Upper lobe of right lung (tissue), 1 donor: ENCODE data around the gene FASTKD2. TPM values are rescaled to one million over a fixed set of nuclear protein-coding genes. Genes with fewer than 3 reads are reported as not detected.
A peak's percentile ranks its signal among the peaks of the same experiment; 100 is the strongest.

Experiments used
- ATAC-seq: fragments of 200-7000 bp; cut with Tn5 transposase; one replicate; pipeline ENCODE4 v1.9.1; 2020; ENCODE audit warnings: mild to moderate bottlenecking, moderate library complexity
- DNase-seq: peaks from one replicate; pipeline ENCODE4 v3.0.0-alpha.2; 2020
- H3K27ac ChIP-seq: fragments of 200-600 bp; one replicate; pipeline ENCODE4 v1.8.0; 2022
- H3K27me3 ChIP-seq: fragments of 200-600 bp; one replicate; pipeline ENCODE4 v1.8.0; 2022; ENCODE audit warnings: mild to moderate bottlenecking
- H3K36me3 ChIP-seq: fragments of 200-600 bp; one replicate; pipeline ENCODE4 v1.8.0; 2022
- H3K4me1 ChIP-seq: fragments of 200-600 bp; one replicate; pipeline ENCODE4 v1.8.0; 2022
- H3K4me3 ChIP-seq: fragments of 200-600 bp; one replicate; pipeline ENCODE4 v1.8.0; 2022; ENCODE audit warnings: mild to moderate bottlenecking
- H3K9me3 ChIP-seq: fragments of 200-600 bp; one replicate; pipeline ENCODE4 v1.8.0; 2022
- CTCF ChIP-seq: fragments of 200-600 bp; IDR thresholded peaks from one replicate; pipeline ENCODE4 v1.8.0; 2022; ENCODE audit warnings: antibody characterized with exemption
- intact Hi-C: fragments of 100-400 bp; cut with DNase I; formaldehyde crosslinking; loops from one replicate; pipeline ENCODE4 v1.11.0; 2022
- total RNA-seq: library from RNA; stranded (reverse); fragmentation: NEBNext Ultra II Directional; extraction: Animal tissue kit (Norgen Biotek cat#: 25700); gene quantifications from one replicate; pipeline ENCODE4 v1.2.1, GENCODE V29; 2021
- donor health status: DM: no; HTN: yes; CAD: no; lungs with severe emphysema.

FASTKD2 gene
- total RNA-seq, 1 donor from 2014 or later = 19.7 TPM

GRCh38 chr2:206740800-206741199 is 24.6 kb upstream of the FASTKD2 start:
- DNase-seq (no peak), ATAC-seq (no peak)
- Histone ChIP-seq H3K9me3 (no peaks in the 10 kb centered on the region), H3K27ac (no peak overlapping the region), H3K4me3 (no peak overlapping the region), H3K36me3 (no peaks in the 10 kb centered on the region), H3K4me1 (no peaks in the 10 kb centered on the region), H3K27me3 (no peaks in the 10 kb centered on the region)
- intact Hi-C loops = no loop called here
- no peak for TF ChIP-seq CTCF

GRCh38 chr2:206756816-206757215 is 8.6 kb upstream of the FASTKD2 start:
- DNase-seq = no peak
- Histone ChIP-seq H3K4me1 (no peaks in the 10 kb centered on the region), H3K36me3 (no peaks in the 10 kb centered on the region), H3K4me3 (no peak overlapping the region), H3K27me3 (no peaks in the 10 kb centered on the region), H3K27ac (no peak overlapping the region), H3K9me3 (no peaks in the 10 kb centered on the region)
- intact Hi-C loops = no loop called here
- ATAC-seq = no peak
- TF ChIP-seq CTCF = no peak

- H3K36me3 ChIP-seq = peaks cover 7% of the 10 kb centered on the region
- intact Hi-C loops = no loop called here
- DNase-seq (no peak), ATAC-seq (no peak)
- no peaks in the 10 kb centered on the region for H3K27me3 ChIP-seq
- peak overlapping the region; percentile 93 for H3K27ac ChIP-seq
- H3K4me3 ChIP-seq = peak overlapping the region; percentile 88
- TF ChIP-seq CTCF = no peak
- peaks cover 4% of the 10 kb centered on the region for H3K4me1 ChIP-seq
- no peaks in the 10 kb centered on the region for H3K9me3 ChIP-seq
Measured at GRCh38 chr2:206764673-206765241, 649 bp upstream of the FASTKD2 start.

- no peak for TF ChIP-seq CTCF
- Histone ChIP-seq H3K36me3 (peaks cover 14% of the 10 kb centered on the region), H3K27me3 (no peaks in the 10 kb centered on the region), H3K9me3 (no peaks in the 10 kb centered on the region), H3K27ac (peak overlapping the region; percentile 93), H3K4me1 (peaks cover 4% of the 10 kb centered on the region), H3K4me3 (peak overlapping the region; percentile 88)
- ATAC-seq (no peak), DNase-seq (no peak)
- intact Hi-C loops = no loop called here
Measured at GRCh38 chr2:206766057-206766930, 888 bp downstream of the FASTKD2 start.

- no peak for ATAC-seq
- Histone ChIP-seq H3K27me3 (no peaks in the 10 kb centered on the region), H3K4me1 (no peaks in the 10 kb centered on the region), H3K4me3 (no peak overlapping the region), H3K36me3 (peaks cover 73% of the 10 kb centered on the region), H3K9me3 (peaks cover 7% of the 10 kb centered on the region), H3K27ac (no peak overlapping the region)
- no peak for TF ChIP-seq CTCF
- intact Hi-C loops = no loop called here
- DNase-seq = no peak
Measured at GRCh38 chr2:206774871-206775270, 9.5 kb downstream of the FASTKD2 start.
